ENCODE data around the gene PCDHAC2. TPM values are rescaled to one million over a fixed set of nuclear protein-coding genes. Genes with fewer than 3 reads are reported as not detected.
A peak's percentile ranks its signal among the peaks of the same experiment; 100 is the strongest.

PCDHAC2 gene
- total and polyA plus RNA-seq, 9 of the 15 experiments (the other 6 are each of a cell fraction or from before 2014, with no cell fraction given), result 0.03 TPM; not detected in 8

GRCh38 chr5:141007791-141008190 is 41.5 kb downstream of the PCDHAC2 start (continued):
- TF ChIP-seq JUND (IDR thresholded peaks at IDR 0.05; ENCODE audit: borderline replicate concordance, low read depth, low read length) (no peak), JUND (tag; IDR thresholded peaks at IDR 0.05; ENCODE audit: borderline replicate concordance, low read depth, low read length) (no peak), NRF1 (conservative IDR thresholded peaks at IDR 0.05 in 1 of 2, IDR thresholded peaks at IDR 0.05 in 1 of 2) (no peak), MYC (IDR thresholded peaks at IDR 0.05; ENCODE audit: low read depth, low read length) (no peak), MYC (CRISPR knock-in tag; IDR thresholded peaks at IDR 0.05; ENCODE audit: borderline replicate concordance, low read depth) (no peak), HDAC1 (IDR thresholded peaks at IDR 0.05) (no peak), TOE1 (IDR thresholded peaks at IDR 0.05; ENCODE audit: borderline replicate concordance) (no peak), TOE1 (CRISPR knock-in tag; IDR thresholded peaks at IDR 0.05; ENCODE audit: borderline replicate concordance, low read depth) (no peak)

GRCh38 chr5:141010047-141010793 is 43.9 kb downstream of the PCDHAC2 start:
- Histone ChIP-seq H4K20me1 (replicated peaks; ENCODE audit: control insufficient read depth, insufficient read depth, low read length) (no peaks in the 10 kb centered on the region), H3K4me2 (ENCODE audit: insufficient read depth, low read length) (no peak overlapping the region), H3K79me2 (ENCODE audit: control insufficient read depth, insufficient read depth, low read length) (no peaks in the 10 kb centered on the region), H3K9me3 (replicated peaks; ENCODE audit: control insufficient read depth, insufficient read depth, low read depth, low read length) (no peaks in the 10 kb centered on the region), H3K9me1 (ENCODE audit: control insufficient read depth, insufficient read depth, low read length) (no peaks in the 10 kb centered on the region), H2AFZ (ENCODE audit: low read depth, low read length) (no peak overlapping the region), H3K9ac (ENCODE audit: insufficient read depth in 1 of 2, low read depth in 2 of 2, low read length in 2 of 2) (no peak overlapping the region), H3K36me3 (ENCODE audit: control insufficient read depth, insufficient read depth, low read length) (no peaks in the 10 kb centered on the region), H3K4me3 (no peak overlapping the region), H3K27ac (ENCODE audit: extremely low read depth, low read depth, low read length) (no peak overlapping the region), H3K4me1 (replicated peaks in 1 of 2; ENCODE audit: control insufficient read depth in 2 of 2, insufficient read depth in 2 of 2, low read length in 2 of 2) (no peaks in the 10 kb centered on the region), H3K27me3 (ENCODE audit: control insufficient read depth in 2 of 2, insufficient read depth in 2 of 2, low read length in 2 of 2) (no peaks in the 10 kb centered on the region)
- in situ Hi-C loops (cut with MboI) (no loop called here), intact Hi-C loops (cut with micrococcal nuclease) (no loop called here)
- ChIA-PET CTCF (ENCODE audit: low intra/inter-chr PET ratio) (no interaction called here), POLR2A (no interaction called here)
- no peak for DNase-seq (ENCODE audit: extremely low read depth in 1 of 4, low spot score in 3 of 4)
- no peak for FAIRE-seq
- no TSS peak for BruUV-seq (replicated peaks)
- 0% methylated on average over 11 of the region's 12 CpGs for WGBS (ENCODE audit: insufficient coverage, low coverage, missing lambda C conversion rate)
- no peak for ATAC-seq
- no peak for TF ChIP-seq ZNF277 (CRISPR knock-in tag; IDR thresholded peaks at IDR 0.05; ENCODE audit: borderline replicate concordance)
- no peak for TF ChIP-seq ATF1 (CRISPR knock-in tag; IDR thresholded peaks at IDR 0.05)
- 0 out of 2 replicates have a peak, but pooled peaks have one; percentile 11 for TF ChIP-seq ATF1 (tag; IDR thresholded peaks at IDR 0.05)

Data from K562 (cell line).